Endothelial cell of hepatic sinusoid (primary cell): Measurements from ENCODE around the gene PPRC1.

Source experiments
- in situ Hi-C: cut with HindIII; loops from 2 replicates; pipeline ENCODE4 v1.10.0; 2017; ENCODE audit warnings: low sequenced_read_pairs

PPRC1 gene, protein sequence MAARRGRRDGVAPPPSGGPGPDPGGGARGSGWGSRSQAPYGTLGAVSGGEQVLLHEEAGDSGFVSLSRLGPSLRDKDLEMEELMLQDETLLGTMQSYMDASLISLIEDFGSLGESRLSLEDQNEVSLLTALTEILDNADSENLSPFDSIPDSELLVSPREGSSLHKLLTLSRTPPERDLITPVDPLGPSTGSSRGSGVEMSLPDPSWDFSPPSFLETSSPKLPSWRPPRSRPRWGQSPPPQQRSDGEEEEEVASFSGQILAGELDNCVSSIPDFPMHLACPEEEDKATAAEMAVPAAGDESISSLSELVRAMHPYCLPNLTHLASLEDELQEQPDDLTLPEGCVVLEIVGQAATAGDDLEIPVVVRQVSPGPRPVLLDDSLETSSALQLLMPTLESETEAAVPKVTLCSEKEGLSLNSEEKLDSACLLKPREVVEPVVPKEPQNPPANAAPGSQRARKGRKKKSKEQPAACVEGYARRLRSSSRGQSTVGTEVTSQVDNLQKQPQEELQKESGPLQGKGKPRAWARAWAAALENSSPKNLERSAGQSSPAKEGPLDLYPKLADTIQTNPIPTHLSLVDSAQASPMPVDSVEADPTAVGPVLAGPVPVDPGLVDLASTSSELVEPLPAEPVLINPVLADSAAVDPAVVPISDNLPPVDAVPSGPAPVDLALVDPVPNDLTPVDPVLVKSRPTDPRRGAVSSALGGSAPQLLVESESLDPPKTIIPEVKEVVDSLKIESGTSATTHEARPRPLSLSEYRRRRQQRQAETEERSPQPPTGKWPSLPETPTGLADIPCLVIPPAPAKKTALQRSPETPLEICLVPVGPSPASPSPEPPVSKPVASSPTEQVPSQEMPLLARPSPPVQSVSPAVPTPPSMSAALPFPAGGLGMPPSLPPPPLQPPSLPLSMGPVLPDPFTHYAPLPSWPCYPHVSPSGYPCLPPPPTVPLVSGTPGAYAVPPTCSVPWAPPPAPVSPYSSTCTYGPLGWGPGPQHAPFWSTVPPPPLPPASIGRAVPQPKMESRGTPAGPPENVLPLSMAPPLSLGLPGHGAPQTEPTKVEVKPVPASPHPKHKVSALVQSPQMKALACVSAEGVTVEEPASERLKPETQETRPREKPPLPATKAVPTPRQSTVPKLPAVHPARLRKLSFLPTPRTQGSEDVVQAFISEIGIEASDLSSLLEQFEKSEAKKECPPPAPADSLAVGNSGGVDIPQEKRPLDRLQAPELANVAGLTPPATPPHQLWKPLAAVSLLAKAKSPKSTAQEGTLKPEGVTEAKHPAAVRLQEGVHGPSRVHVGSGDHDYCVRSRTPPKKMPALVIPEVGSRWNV (N-terminal part only)

DNA sequence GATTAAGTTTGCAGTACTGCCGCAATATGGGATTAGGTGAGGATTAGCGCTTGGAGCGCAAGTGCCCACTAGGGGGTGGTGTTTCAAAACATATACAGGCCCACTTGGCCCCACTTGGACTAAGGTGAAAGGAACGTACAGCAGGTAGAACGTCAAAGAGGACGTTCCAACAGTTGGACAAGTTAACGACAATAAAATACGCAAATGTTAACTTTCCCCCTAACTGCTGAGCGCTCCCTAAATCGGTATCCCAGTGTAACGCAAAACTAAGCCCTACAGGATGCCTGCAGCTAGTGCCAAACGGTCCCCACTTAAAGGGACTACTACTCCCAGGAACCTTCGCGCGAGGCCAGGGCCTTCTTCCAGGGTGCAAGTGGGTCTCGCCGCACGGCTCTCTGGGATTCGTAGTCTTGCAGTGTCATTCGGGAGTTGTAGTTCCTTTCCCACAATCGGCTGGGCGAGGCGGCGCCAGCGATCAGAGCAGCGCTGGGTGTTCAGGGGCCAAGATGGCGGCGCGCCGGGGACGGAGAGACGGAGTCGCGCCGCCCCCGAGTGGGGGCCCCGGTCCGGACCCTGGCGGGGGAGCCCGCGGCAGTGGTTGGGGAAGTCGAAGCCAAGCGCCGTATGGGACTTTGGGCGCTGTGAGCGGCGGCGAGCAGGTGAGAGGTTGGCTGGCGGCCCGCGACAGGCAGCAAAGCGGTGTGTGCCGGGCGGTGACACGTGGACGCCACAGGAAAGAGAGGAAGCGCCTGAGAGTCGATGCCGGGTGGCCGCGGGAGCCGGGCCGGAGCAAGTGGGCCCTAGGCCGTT is at the start of gene PPRC1:
TSS of gene PPRC1 (plus strand) at position 478 of the 810 bp plus-strand sequence. CDS start at position 507, 29 bp downstream.
- in situ Hi-C loops, result no loop called here

DNA sequence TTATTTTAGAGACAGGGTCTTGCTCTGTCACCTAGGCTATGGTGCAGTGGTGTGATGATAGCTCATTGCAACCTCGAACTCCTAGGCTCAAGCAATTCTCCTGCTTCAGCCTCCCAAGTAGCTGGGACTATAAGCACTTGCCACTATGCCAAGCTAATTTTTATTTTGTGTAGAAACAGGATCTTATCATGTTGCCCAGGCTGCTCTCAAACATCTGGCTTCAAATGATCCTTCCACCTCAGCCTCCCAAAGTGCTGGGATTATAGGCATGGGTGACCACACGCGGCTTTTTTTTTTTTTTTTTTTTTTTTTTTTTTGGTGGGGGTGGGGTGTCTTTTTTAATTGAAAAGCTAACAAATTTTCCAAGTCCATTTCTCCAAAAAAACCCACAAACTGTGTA is 49.3 kb upstream of the PPRC1 start:
- in situ Hi-C loops, result loop anchor here (5.0 kb wide), 1 partner anchor 86 kb away; no protein-coding TSS in a partner anchor

DNA sequence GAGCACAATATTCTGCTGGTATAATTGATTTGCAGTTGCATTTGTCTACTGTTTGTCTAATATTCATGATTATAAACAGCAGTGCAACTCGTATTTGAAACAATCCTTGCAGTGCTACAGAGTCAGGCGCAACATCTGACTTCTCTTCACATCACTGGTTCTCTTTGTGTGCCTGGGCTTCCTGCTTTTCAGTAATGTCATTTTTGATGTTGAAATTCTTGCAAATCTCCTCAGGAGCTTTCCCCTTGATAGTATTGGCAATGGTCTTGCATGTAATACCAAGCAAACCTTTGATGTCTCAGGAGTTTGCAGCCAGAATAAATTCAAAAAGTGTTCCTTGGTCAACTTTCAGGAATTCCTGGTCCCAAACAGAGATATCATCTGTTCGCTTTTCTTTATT is 47.5 kb upstream of the PPRC1 start:
- in situ Hi-C loops, result no loop called here

DNA sequence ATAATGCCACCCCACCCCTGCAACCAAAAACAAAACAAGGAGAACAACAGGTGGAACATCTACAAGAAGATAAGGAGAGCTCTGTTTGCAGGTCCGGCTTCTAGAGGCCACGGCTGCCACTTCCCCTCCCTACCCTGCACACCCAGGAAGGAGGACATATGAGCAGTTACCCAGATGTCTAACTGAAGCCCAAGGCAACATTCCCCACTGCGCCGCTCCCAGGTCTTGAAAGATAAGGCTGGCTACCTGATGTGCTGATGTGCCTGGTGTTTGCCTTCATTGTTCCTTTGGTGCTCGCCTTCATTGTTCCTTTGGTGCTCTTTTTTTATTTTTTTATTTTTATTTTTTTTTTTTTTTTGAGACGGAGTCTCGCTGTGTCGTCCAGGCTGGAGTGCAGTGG is 46.6 kb upstream of the PPRC1 start:
- in situ Hi-C loops, result no loop called here

DNA sequence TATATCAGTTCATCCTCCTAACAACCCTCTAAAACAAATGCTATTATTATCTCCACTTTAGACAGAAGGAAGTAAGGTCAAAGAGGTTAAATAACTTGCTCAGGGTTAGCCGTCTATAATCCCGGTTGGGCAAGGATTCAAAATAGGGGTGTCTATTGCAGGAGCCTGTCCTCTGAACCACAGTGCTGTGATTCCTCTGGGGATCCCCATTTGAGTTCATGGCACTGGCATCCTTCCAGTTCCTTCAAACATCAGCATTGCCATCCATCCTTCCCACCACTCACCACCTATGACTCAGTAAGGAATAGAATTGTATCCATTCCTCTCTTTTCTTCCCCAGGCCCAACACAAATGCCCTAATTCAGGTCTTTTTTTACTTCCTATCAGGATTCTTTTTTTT is 42.1 kb upstream of the PPRC1 start:
- in situ Hi-C loops, result no loop called here

DNA sequence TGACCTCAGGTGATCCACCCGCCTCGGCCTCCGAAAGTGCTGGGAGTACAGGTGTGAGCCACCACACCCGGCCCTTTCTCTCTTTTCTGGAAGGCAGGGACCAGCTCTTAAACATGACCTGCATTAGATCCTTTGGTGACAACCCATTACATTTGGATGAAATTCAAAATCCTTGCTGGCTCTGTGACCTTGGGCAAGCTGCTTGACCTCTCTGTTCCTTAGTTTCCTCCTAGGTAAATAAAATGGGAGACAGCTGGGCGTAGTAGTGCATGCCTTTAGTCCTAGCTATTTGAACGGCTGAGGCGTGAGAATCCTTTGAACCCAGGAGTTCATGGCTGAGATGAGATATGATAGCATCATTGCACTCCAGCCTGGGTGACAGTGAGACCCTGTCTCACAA is 36.4 kb upstream of the PPRC1 start:
- in situ Hi-C loops, result loop anchor here (5.0 kb wide), 1 partner anchor 51 kb away; no protein-coding TSS in a partner anchor

DNA sequence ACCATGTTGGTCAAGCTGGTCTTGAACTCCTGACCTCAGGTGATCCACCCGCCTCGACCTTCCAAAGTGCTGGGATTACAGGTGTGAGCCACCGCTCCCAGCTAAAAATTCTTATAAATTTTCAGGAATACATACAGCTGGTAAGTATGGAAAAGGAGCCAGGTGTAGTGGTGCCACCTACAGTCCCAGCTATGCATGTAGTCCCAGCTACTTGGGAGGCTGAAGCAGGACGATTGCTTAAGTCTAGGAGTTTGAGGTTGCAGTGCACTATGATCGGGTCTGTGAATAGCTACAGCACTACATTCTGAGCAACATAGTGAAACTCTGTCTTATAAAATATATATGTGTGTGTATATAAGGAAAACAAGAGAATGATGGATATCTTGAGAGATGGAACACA is 31.7 kb upstream of the PPRC1 start:
- in situ Hi-C loops, result loop anchor here (5.0 kb wide), 1 partner anchor 74 kb away; no protein-coding TSS in a partner anchor

DNA sequence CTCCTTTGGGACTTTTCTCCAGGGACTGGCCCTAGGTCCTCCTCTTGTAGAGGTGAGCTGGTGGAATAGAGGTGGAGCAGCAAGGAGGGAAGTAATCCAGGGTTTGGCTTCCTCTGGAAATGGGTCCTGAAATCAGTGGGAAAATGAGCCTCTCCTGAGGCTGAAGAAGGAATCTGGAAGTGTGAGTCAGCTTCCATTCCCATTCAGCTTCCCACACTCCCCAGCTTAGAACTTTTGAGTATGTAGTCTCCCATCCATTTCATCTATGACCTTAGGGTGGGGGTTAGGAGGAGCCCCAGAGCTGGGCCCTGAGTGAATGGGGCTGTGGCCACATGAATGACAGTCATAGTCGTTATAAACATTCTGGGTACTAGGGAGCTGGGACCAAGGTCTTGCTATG is 30.4 kb upstream of the PPRC1 start:
- in situ Hi-C loops, result loop anchor here (5.0 kb wide), 1 partner anchor 75 kb away; no protein-coding TSS in a partner anchor

DNA sequence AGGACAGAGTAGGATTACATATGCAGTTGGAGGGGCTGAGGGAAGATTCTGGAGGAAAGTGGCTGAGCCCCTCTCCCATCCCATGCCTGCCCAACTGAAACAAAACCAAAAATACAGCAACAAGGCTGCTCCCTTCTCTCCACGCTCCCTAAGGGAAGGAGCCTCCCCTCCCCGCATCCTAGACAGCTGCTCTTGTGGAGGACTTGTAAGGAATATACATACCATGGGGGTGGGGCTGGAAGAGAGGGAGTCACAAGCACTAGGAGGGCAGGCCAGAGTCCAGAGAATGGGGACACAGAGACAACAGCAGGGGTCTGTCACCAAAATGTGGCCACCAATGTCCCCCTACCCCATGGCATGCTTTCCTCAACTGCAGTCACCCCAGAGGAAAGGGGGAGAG is 25.8 kb upstream of the PPRC1 start:
- in situ Hi-C loops, result no loop called here

DNA sequence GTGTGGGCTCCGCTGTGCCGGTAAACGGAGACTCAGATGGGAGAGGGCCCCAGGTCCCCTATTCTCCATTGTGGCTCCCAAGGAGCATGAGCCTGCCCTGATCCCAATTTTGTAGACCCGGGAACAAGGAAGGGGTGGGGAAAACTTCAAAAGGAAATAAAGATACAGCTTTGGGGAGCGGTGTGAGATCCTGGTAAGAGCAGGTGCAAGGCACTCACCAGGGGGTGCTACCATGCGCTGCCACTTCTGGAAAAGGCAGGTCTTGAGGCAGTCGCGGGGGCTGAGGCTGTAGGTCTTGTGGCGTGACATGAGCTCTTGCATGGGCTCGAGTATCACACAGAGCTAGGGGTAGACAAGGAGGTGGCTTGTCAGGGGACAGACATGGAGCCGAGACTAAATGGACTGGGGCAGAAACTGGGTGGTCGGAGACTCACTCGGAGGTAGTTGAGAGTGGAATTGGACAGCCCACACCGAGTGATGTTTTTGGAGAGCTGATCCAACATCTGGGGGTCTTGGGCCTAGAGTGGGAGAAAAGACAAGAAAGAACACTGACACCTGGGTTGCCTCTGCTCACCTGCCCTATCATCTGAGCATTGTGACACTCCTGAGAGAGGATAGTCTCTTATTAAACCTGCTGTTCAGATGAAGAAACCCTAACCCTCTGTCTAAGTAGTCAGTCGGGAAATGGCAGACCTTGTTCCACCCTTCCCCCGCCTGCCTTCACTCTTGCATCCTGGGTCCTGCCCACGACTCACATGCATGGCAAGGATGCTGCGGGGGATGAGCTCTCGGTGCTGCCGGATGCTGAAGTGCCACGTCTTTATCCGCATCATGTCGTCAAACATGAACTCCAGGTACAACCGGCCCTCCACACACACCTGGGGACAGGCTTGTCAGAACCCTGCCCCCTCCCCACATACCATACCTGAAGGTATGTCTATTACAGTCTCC is 23.4 kb upstream of the PPRC1 start:
- in situ Hi-C loops, result no loop called here

DNA sequence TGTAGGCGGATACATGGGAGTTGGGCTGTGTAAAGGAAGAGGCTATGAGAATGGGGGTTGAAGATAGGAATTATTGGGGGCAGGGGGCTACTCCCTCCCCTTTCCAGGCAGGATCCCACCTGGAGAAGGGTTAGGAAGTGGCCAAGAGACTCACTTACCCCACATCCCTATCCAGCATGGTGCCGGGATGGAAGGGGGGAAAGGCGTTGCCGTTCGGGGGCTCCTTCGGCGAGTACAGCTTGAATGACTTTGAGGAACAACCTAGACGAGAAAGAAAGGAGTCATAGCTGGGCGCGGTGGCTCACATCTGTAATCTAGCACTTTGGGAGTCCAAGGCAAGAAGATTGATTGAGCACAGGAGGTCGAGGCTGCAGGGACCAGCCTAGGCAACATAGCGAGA is 21.6 kb upstream of the PPRC1 start:
- in situ Hi-C loops, result no loop called here

DNA sequence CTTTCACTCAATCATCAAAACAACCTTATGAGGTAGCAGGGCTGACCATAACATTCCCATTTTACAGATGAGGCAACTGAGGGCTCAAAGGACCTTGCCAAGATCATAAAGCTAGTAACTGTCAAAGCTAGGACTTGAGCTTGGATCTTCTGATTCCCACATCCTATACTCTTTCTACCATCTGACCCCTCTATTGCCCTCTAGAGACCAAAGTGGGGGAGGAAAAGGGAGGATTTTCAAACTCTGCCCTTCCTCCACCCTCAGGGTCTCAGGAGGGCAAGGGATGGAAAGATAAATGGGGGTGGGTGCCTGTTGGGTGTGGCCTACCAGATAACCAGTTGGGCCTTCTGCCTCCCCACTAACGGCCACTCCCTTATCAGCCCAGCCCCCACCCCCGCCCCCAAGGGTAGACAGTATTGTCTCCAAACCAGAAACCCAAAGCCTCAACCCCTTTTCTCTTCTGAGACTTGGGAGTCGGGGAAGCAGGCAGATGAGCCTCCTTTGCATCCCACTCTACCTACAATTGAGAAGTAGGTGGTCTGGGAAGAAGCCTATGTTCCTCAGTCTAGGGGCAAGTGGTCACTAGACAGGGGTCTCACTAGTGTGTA is 20.5 kb upstream of the PPRC1 start:
- in situ Hi-C loops, result no loop called here

DNA sequence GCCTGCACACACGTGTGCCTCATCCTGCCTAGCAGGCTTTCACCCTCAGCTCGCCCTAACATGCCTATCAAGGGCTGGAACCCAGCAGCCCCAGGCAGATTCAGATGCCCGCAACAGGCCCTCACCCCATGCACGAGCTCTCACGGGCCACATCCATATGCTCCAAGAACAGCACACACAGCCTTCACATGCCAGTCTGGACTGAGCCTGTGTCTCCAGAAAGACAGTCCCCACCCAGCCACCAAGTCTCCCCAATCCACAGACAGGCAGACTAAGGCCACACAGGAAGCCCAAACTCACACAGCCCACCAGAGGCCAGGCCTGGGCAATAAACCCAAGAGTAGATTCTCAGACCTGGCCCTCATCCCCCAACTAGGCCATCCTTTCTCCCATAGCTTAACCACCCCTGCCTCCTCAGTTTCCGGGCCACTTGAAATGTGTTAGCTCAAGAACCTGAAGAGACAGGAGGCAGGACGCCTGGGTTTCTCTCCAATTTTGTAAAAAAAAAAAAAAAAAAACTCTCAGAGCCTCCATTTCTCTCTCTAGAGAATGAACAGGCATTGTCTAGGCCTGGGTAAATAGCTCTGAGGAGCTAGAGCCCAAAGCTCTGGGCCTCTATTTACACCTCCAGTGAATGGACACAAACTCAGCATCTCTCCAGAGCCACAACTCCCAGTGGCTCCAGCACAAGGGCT is 19.4 kb upstream of the PPRC1 start:
- in situ Hi-C loops, result no loop called here

DNA sequence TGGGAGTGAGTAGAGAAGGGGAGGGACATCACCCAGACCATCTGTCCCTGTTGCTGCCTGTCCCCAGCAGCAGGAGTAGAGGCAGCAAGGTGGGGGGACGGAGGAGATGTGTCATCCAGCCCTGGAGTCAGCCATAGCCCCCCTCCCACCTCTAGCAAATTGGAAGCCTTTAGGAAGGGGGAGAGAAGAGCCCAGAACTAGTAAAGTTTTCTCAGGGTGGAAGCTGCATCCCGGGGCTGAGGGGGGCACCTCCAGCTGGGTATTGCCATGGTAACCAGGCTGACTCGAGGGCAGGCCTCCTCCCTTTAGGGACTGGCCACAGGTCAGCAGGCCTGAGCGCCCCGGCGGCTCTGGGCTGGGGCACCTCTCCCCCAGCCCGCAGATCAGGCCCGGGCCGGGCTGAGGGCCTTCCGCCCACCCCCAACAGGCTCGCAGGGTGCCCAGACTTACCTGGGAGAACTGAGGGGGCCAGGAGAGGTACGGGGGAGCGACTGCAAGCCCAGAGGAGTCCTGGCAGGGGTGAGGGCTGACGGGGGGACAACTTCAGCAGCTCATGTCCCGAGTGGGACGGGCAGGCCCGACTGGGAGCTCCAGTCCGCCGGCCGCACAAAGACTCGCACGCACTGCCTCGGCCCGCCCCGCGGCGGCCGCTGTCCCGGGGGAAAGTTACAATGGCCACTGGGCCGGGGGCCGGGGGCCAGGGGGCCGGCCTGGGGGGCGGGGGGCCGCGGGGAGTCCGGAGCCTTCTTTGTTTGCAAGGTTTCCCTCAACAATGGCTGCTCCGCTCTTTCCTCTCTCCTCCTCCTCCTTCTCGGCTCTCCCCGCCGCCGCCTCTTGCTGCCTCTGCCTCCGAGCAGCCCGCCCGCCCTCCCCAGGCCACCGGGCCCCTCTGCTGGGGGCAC is 18.6 kb upstream of the PPRC1 start:
- in situ Hi-C loops, result no loop called here

DNA sequence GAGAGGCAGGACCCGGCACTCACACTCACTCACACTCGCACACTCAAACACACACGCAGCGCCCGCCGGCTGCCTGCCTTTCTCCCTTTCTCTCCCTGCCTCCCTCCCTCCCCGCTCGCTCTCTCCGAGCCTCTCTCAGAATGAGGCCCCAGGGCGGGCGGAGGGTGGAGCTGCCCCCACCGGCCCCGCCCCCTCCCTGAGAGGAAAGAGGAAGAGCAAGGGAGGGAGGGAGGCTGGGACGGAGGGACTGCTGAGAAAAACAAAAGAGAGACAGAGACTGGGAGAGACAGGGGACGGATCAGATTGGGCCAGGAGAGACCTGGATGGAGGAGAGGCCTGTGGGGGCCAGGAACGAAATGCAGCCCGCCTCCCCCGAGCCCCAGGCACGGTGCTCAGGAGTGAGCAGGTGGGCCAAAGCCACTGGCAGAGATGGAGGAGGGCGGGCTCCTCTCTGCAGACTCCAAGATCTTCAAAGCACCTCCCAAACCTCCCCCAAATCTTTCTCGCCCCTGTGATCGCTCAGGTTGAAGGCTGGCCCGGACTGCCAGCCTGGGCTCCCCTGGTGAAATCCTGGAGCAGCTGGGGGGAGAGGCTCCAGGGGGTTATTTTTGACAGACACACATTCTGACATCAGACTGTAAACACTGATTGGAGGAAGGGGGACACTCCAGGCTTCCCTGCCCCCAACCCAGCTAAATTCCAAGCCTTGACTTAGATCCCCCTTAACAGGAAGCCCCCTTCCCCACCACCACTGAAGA is 17.8 kb upstream of the PPRC1 start:
- in situ Hi-C loops, result no loop called here

DNA sequence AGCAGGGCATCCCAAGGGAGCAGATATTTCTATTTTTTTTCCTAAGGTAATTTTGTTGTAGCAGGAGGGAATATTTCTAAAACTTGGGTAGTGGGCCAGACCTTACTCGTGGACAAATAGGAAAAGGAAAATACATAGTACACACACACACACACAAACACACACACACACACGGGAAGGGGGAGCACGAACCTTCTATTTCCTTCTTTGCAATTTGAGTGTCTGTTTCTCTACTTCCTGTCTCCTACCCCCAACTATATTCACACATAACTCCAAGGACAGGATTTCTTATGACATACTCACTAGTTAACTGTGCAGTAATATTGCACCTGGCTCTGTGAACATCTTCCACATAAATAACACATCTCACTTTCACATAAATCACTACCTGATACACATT is 17.1 kb upstream of the PPRC1 start:
- in situ Hi-C loops, result no loop called here
